Measurements from ENCODE around the gene PTPN14.

DNA sequence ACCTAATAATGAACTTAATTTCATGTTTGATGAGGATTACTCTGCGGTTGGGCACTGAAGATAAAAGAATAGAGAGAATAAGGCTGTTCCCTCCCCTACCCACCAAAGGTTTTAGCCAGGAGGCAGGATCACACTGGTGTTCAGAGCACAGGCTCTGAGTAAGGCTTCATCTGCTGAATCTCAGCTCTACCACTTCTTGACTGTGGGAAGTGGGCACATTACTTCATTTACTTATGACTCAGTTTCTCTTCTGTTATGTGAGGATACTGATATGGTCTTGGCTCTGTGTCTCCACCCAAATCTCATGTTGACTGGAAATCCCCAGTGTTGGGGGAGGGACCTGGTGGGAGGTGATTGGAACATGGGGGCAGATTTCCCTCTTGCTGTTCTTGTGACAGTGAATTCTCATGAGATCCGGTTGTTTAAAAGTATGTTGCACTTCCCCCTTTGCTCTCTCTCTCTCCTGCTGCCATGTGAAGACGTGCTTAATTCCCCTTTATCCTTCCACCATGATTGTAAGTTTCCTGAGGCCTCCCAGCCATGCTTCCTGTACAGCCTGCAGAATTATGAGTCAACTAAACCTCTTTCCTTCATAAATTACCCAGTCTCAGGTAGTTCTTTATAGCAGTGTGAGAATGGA is 190.8 kb downstream of the PTPN14 start:
- TF ChIP-seq, protein P1, sequence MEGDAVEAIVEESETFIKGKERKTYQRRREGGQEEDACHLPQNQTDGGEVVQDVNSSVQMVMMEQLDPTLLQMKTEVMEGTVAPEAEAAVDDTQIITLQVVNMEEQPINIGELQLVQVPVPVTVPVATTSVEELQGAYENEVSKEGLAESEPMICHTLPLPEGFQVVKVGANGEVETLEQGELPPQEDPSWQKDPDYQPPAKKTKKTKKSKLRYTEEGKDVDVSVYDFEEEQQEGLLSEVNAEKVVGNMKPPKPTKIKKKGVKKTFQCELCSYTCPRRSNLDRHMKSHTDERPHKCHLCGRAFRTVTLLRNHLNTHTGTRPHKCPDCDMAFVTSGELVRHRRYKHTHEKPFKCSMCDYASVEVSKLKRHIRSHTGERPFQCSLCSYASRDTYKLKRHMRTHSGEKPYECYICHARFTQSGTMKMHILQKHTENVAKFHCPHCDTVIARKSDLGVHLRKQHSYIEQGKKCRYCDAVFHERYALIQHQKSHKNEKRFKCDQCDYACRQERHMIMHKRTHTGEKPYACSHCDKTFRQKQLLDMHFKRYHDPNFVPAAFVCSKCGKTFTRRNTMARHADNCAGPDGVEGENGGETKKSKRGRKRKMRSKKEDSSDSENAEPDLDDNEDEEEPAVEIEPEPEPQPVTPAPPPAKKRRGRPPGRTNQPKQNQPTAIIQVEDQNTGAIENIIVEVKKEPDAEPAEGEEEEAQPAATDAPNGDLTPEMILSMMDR (conservative IDR thresholded peaks at IDR 0.05; ENCODE audit: low read length) = no peak
- TF ChIP-seq EZH2phosphoT487 (IDR thresholded peaks at IDR 0.05; ENCODE audit: borderline replicate concordance) = no peak
